Fibroblast of gingiva (primary cell): ENCODE measurements around the gene PTPN7.

Experiments
- DNase-seq: peaks from one replicate; pipeline ENCODE4 v3.0.0-alpha.2; 2011; ENCODE audit warnings: low read depth

Gene PTPN7

DNA sequence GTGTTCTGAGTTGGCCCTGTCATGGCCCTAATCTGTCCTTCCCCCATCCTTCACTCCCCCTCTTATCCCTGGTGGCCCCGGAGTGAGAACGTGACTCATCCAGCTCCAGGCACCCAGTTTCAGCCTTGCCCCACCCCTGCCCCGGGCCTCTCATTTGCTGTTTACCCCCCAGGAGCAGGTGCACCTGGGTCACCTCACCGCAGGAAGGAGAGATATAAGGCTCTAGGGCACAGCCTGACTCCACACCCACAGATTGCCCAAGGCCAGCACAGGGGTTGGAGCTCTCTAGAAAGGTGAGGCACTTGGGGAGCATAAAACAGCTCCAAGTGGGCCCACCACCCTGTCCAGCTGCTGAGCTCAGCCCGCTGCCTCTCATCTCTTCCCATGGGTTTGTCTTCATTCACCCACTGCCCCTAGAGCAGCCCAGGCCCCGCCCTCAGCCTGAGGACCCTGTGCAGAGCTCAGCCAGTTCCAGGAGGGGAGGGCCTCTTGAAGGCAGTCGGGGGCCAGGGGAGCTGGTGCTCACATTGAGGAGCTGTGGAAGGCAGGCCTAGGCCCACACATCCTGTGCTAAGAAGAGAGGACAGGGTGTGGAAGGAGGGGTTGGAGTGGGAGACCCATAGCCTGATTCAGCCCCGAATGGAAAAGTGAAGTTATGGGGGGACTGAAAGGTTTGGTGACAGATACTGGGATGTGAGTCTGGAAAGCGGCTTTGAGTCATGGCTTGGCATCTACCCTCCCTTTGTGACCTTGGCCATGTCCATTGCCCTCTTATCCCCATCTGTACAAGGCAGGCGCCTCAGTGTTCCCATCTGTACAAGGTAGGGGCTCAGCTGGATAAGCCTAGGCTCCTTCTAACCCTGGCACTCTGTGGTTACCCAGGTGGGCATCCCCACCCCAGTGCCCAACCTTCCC, 53.8 kb downstream of the PTPN7 start:
- no peak for DNase-seq

DNA sequence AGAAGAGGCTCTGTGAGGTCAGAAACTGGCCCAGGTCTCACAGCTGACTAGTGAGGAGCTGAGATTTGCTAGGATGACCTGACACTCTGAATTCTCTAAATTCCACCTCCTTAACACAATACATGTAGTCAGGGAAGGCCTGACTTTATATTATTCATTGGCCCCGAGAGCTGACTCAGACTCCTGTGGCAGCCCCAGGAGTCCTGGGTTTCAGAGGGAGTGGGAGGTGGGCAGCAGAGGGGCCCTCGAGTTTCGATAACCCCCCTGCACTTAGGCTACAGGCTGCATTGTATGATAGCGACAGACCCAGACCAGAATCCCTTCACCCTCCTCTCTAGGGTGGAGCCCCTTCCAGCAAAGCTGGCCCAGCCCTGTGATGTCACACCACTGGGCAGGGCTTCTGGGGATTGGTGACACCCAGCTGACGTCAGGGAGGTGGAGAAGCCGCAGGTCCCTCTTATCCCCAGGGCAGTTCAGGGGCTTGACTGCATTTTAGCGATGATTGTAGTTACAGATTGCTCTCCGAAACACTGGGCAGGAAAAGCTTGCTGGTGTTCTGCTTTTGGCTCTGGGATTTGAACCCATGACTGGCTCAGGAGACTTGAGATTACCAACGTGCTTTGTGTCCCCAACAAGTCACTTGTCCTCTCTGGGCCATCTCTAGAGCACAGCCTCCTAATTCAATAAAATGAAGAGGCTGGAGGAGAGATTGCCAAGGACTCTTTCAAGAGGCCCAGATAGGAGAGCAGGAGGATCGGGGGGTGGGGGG, 54.6 kb downstream of the PTPN7 start:
- no peak for DNase-seq

DNA sequence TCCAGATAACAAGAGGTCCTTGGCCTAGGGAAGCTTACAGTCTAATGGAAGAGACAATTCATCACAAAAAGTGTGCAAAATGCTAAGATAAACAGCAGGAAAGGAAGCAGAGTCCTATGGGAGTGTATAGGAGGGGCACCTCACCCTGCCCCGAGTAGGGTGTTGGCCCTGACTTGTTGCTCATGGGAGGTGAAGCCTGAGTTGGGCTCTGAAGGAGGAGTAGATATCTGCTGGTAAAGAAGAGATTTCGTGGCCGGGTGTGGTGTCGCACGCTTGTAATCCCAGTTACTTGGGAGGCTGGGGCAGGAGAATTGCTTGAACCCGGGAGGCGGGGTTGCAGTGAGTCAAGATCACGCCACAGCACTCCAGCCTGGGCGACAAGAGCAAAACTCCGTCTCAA, 56.3 kb downstream of the PTPN7 start:
- DNase-seq = no peak

DNA sequence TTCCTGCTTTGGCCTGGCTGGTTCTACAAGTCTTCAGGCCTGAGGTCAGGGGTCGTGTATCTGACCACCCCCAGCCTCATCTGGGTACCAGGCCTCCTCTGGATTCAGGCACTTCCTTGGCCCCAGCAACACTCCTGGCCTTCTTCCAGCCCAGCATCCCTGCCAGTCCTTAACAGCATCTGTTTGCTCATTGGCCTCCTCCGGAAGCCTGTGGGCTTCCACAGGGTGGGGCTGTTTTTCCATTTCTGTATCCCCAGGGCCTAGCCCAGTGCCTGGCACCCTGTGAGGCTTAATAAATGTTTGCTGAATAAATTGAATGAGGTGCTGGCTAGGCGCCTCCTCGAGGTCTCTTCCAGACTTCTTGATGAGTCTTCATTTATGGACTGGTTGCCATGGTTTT, 59.2 kb downstream of the PTPN7 start:
- DNase-seq = no peak
